ENCODE results near the gene ATXN2. TPM values are rescaled to one million over a fixed set of nuclear protein-coding genes. Genes with fewer than 3 reads are reported as not detected.
A peak's percentile ranks its signal among the peaks of the same experiment; 100 is the strongest.

The ATXN2 gene
- total and polyA plus RNA-seq, 9 of the 15 experiments (the other 6 are each of a cell fraction or from before 2014, with no cell fraction given), result 16.8 to 67.8 (median 29.3) TPM

GRCh38 chr12:111578276-111578970, 20.7 kb downstream of the ATXN2 start (continued):
- TF ChIP-seq TAL1 (IDR thresholded peaks at IDR 0.05), result peak; percentile 72
- TF ChIP-seq GATAD2B (IDR thresholded peaks at IDR 0.05; ENCODE audit: borderline replicate concordance), result 0 out of 2 replicates have a peak, but pooled peaks have one; percentile 65
- no peak for TF ChIP-seq ZNF274 (IDR thresholded peaks at IDR 0.05; ENCODE audit: borderline replicate concordance, low read depth, low read length)
- no peak for TF ChIP-seq VEZF1 (CRISPR knock-in tag; IDR thresholded peaks at IDR 0.05)
- TF ChIP-seq ZNF764 (CRISPR knock-in tag; IDR thresholded peaks at IDR 0.05; ENCODE audit: low read depth), result no peak
- TF ChIP-seq POLR2AphosphoS5 (IDR thresholded peaks at IDR 0.05; ENCODE audit: control insufficient read depth, insufficient read depth, low read depth, low read length), result 0 out of 2 replicates have a peak, but pooled peaks have one; percentile 46
- TF ChIP-seq ZNF76 (CRISPR knock-in tag; IDR thresholded peaks at IDR 0.05; ENCODE audit: borderline replicate concordance), result no peak
- TF ChIP-seq ARHGAP35 (IDR thresholded peaks at IDR 0.05; ENCODE audit: partially characterized antibody), result no peak
- TF ChIP-seq SIN3B (IDR thresholded peaks at IDR 0.05; ENCODE audit: low read depth), result no peak
- no peak for TF ChIP-seq SIN3A (IDR thresholded peaks at IDR 0.05; ENCODE audit: borderline replicate concordance in 2 of 2, control insufficient read depth in 1 of 2, low read depth in 2 of 2, low read length in 2 of 2)
- TF ChIP-seq GTF3C2 (IDR thresholded peaks at IDR 0.05; ENCODE audit: borderline replicate concordance, extremely low read depth, insufficient read length), result no peak
- no peak for TF ChIP-seq UBTF (IDR thresholded peaks at IDR 0.05; ENCODE audit: borderline replicate concordance in 1 of 2, low read depth in 2 of 2, low read length in 2 of 2)

All from K562 (cell line).